HCT116 (cell line): Measurements from ENCODE around the gene RAD50. TPM values are rescaled to one million over a fixed set of nuclear protein-coding genes. Genes with fewer than 3 reads are reported as not detected.

Experiments
- ATAC-seq: fragments of 200-7000 bp; cut with Tn5 transposase; 2 replicates; pipeline ENCODE4 v1.9.1; 2020; ENCODE audit warnings: mild to moderate bottlenecking, moderate library complexity
- BruUV-seq: library from RNA; stranded (reverse); fragments of 400-500 nt; replicated peaks from 2 replicates; lab custom pipeline; 2021; lab: Mats Ljungman, UMichigan
- CTCF ChIA-PET: fragments of 300-600 bp; sonication (Branson Sonifier 250); formaldehyde crosslinking; loops from one replicate; lab custom pipeline; 2021; ENCODE audit warnings: antibody characterized with exemption; lab: Charles Lee
- POLR2A ChIA-PET: fragments of 300-600, 350-600 bp; sonication (Branson Sonifier 250); formaldehyde crosslinking; loops from one replicate; lab custom pipeline; 2021; ENCODE audit warnings: antibody characterized with exemption; lab: Charles Lee
- RAD21 ChIA-PET, 2 experiments: fragments of 300-600 bp; sonication (Branson Sonifier 250); formaldehyde crosslinking; loops; one replicate each; lab custom pipeline; 2023; ENCODE audit warnings: low total read pairs in 2 of 2; ENCODE audit not compliant: uncharacterized antibody in 2 of 2, unreplicated experiment in 2 of 2, low non-redundant PET in 1 of 2; lab: Charles Lee
- DNase-seq: peaks from one replicate; pipeline ENCODE4 v3.0.0-alpha.2; 2010; ENCODE audit warnings: low read depth, low spot score
- H2AFZ ChIP-seq: fragments of 200-600 bp; shearing (Covaris generic), sonication (generic); 2 replicates; pipeline ENCODE4 v1.6.1; 2017; ENCODE audit warnings: low read depth, mixed run types, mixed read lengths, antibody characterized with exemption, low read length; ENCODE audit not compliant: poor library complexity, severe bottlenecking
- H3K27ac ChIP-seq: 2 replicates; pipeline ENCODE4 v1.5.1; 2012; ENCODE audit warnings: low read depth, low read length
- H3K27me3 ChIP-seq: fragments of 200-600 bp; sonication (generic); 2 replicates; pipeline ENCODE4 v1.6.1; 2016; ENCODE audit warnings: mixed run types, low read length, mixed read lengths; ENCODE audit not compliant: insufficient read depth
- H3K36me3 ChIP-seq, 2 experiments: fragments of 200-500 bp in 1 of 2; fragments of 200-600 bp in 1 of 2; sonication (Bioruptor generic) in 1 of 2; sonication (generic) in 1 of 2; 2 replicates each; pipeline versions ENCODE4 v1.5.1 to v1.6.1; 2014 to 2016; ENCODE audit warnings: low read length in 2 of 2, inconsistent platforms in 1 of 2, mixed read lengths in 1 of 2, mixed run types in 1 of 2; ENCODE audit not compliant: insufficient read depth in 2 of 2, control insufficient read depth in 1 of 2
- H3K4me1 ChIP-seq, 2 experiments: fragments of 200-600 bp in 1 of 2; sonication (generic) in 1 of 2; 2 replicates each; pipeline versions ENCODE4 v1.5.1 to v1.6.1; 2012 to 2017; ENCODE audit warnings: low read length in 2 of 2, inconsistent platforms in 1 of 2, mild to moderate bottlenecking in 1 of 2, mixed read lengths in 1 of 2, mixed run types in 1 of 2, moderate library complexity in 1 of 2; ENCODE audit not compliant: insufficient read depth in 2 of 2, control insufficient read depth in 1 of 2
- H3K4me2 ChIP-seq: fragments of 200-600 bp; sonication (generic); 2 replicates; pipeline ENCODE4 v1.6.1; 2017; ENCODE audit warnings: mixed run types, low read length, mixed read lengths
- H3K4me3 ChIP-seq, 2 experiments: fragments of 200-600 bp in 1 of 2; sonication (generic) in 1 of 2; replicated peaks in 1 of 2; 2 replicates each; pipeline ENCODE4 v1.5.1; 2011 to 2016; ENCODE audit warnings: low read length in 2 of 2, control low read depth in 1 of 2, low read depth in 1 of 2, mild to moderate bottlenecking in 1 of 2, mixed read lengths in 1 of 2, mixed run types in 1 of 2
- H3K79me2 ChIP-seq: fragments of 200-600 bp; sonication (generic); 2 replicates; pipeline ENCODE4 v1.6.1; 2017; ENCODE audit warnings: mild to moderate bottlenecking, mixed run types, low read length, moderate library complexity, mixed read lengths; ENCODE audit not compliant: insufficient read depth
- H3K9ac ChIP-seq: fragments of 200-600 bp; sonication (generic); 2 replicates; pipeline ENCODE4 v1.6.1; 2016; ENCODE audit warnings: low read length, mixed read lengths
- H3K9me2 ChIP-seq: fragments of 200-600 bp; sonication (generic), shearing (Covaris generic); 2 replicates; pipeline ENCODE4 v1.6.1; 2017; ENCODE audit warnings: mixed run types, mild to moderate bottlenecking, moderate library complexity; ENCODE audit not compliant: insufficient read depth
- H3K9me3 ChIP-seq, 2 experiments: fragments of 200-500 bp in 1 of 2; fragments of 200-600 bp in 1 of 2; sonication (Bioruptor generic) in 1 of 2; sonication (generic) in 1 of 2; 2 replicates each; pipeline ENCODE4 v1.6.1; 2014 to 2017; ENCODE audit warnings: low read length in 2 of 2, mixed read lengths in 2 of 2, inconsistent platforms in 1 of 2, low read depth in 1 of 2, mild to moderate bottlenecking in 1 of 2, mixed run types in 1 of 2, moderate library complexity in 1 of 2; ENCODE audit not compliant: control insufficient read depth in 1 of 2, insufficient read depth in 1 of 2
- H4K20me1 ChIP-seq: fragments of 200-600 bp; sonication (generic), shearing (Covaris generic); 2 replicates; pipeline ENCODE4 v1.6.1; 2017; ENCODE audit warnings: mixed run types, mild to moderate bottlenecking, moderate library complexity; ENCODE audit not compliant: insufficient read depth
- CBX3 ChIP-seq: IDR thresholded peaks from 2 replicates; pipeline ENCODE4 v1.6.1; 2012; ENCODE audit warnings: low read depth
- EGR1 ChIP-seq: IDR thresholded peaks from 2 replicates; pipeline ENCODE4 v1.6.1; 2012; ENCODE audit warnings: low read depth
- EZH2 ChIP-seq: fragments of 200-600 bp; sonication (generic); IDR thresholded peaks from 2 replicates; pipeline ENCODE4 v1.6.1; 2017; ENCODE audit warnings: antibody characterized with exemption, mixed run types
- FOSL1 ChIP-seq: IDR thresholded peaks from 2 replicates; pipeline ENCODE4 v1.6.1; 2012; ENCODE audit warnings: low read depth
- MAX ChIP-seq: IDR thresholded peaks from 2 replicates; pipeline ENCODE4 v1.6.1; 2012
- POLR2A ChIP-seq: IDR thresholded peaks from 2 replicates; pipeline ENCODE4 v1.7.0; 2011; ENCODE audit warnings: borderline replicate concordance; ENCODE audit not compliant: insufficient read depth, insufficient read length; ENCODE audit errors: extremely low read depth
- POLR2AphosphoS5 ChIP-seq: IDR thresholded peaks from 2 replicates; pipeline ENCODE4 v1.6.1; 2011; ENCODE audit warnings: mild to moderate bottlenecking, low read depth, low read length, moderate library complexity
- REST ChIP-seq: IDR thresholded peaks from 2 replicates; pipeline ENCODE4 v1.6.1; 2012; ENCODE audit warnings: low read depth
- SP1 ChIP-seq: IDR thresholded peaks from 2 replicates; pipeline ENCODE4 v1.6.1; 2012; ENCODE audit warnings: low read depth
- TCF7L2 ChIP-seq: IDR thresholded peaks from 2 replicates; pipeline ENCODE4 v1.7.0; 2011; ENCODE audit warnings: borderline replicate concordance, inconsistent platforms; ENCODE audit not compliant: insufficient read depth, insufficient read length; ENCODE audit errors: extremely low read depth
- YY1 ChIP-seq: IDR thresholded peaks from 2 replicates; pipeline ENCODE4 v1.6.1; 2011; ENCODE audit warnings: low read length, low read depth, moderate library complexity, mild to moderate bottlenecking; ENCODE audit not compliant: insufficient replicate concordance; ENCODE audit errors: extremely low read depth
- ZFX ChIP-seq: fragments of 450-650 bp; IDR thresholded peaks from 2 replicates; pipeline ENCODE4 v1.6.1; 2017
- intact Hi-C: fragments of 100-400 bp; cut with micrococcal nuclease; formaldehyde crosslinking; loops from 2 replicates; pipeline ENCODE4 v1.10.0; 2022
- total RNA-seq: library from RNA; stranded (reverse); gene quantifications from one replicate; pipeline ENCODE4 v1.2.1, GENCODE V29; 2021; ENCODE audit not compliant: unreplicated experiment

Gene RAD50
- total RNA-seq, 1 experiment from 2014 or later: 43.6 TPM

- Histone ChIP-seq H3K36me3 (no peaks in the 10 kb centered on the region), H3K79me2 (no peaks in the 10 kb centered on the region), H3K4me3 (no peak overlapping the region), H3K4me1 (no peaks in the 10 kb centered on the region), H3K27me3 (peaks cover 16% of the 10 kb centered on the region), H3K9me2 (no peaks in the 10 kb centered on the region), H3K27ac (no peak overlapping the region), H3K9ac (no peak overlapping the region), H3K4me2 (no peak overlapping the region), H3K9me3 (no peaks in the 10 kb centered on the region), H2AFZ (no peak overlapping the region), H4K20me1 (no peaks in the 10 kb centered on the region)
- BruUV-seq: no TSS peak
- TF ChIP-seq CBX3 (no peak), ZFX (no peak), EZH2 (no peak), POLR2AphosphoS5 (no peak), FOSL1 (no peak), TCF7L2 (no peak), MAX (no peak), SP1 (no peak), YY1 (no peak), REST (no peak), EGR1 (no peak), POLR2A (no peak)
- intact Hi-C loops: no loop called here
- ChIA-PET POLR2A (no interaction called here), CTCF (no interaction called here), RAD21 (no interaction called here)
- no peak for ATAC-seq
- no peak for DNase-seq
Measured at GRCh38 chr5:132540149-132540548, 16.6 kb upstream of the RAD50 start.
